A549 (cell line): ENCODE data around the gene PCSK5. TPM values are rescaled to one million over a fixed set of nuclear protein-coding genes. Genes with fewer than 3 reads are reported as not detected.

Experiments used
- ATAC-seq, 2 experiments: fragments of 200-7000 bp in 1 of 2; fragments of >200 bp in 1 of 2; cut with Nextera tagmentation in 1 of 2; cut with Tn5 transposase in 1 of 2; 3 replicates each; pipeline versions ENCODE4 v1.8.0 to v1.9.1; 2018 to 2020; ENCODE audit warnings: mild to moderate bottlenecking in 1 of 2, moderate library complexity in 1 of 2
- CTCF ChIA-PET: fragments of 300-600 bp; sonication (Branson Sonifier 250); formaldehyde crosslinking; extraction: SDS; loops from one replicate; lab custom pipeline; 2021; ENCODE audit warnings: antibody characterized with exemption, inconsistent platforms; lab: Yijun Ruan, JAX
- POLR2A ChIA-PET: fragments of 350-600 bp; formaldehyde crosslinking; extraction: SDS; loops from one replicate; lab custom pipeline; 2021; ENCODE audit warnings: antibody characterized with exemption, inconsistent platforms; lab: Yijun Ruan, JAX
- DNase-seq, 2 experiments: peaks; one replicate each; pipeline versions ENCODE4 v3.0.0 to v3.0.0-alpha.2; 2011 to 2016; ENCODE audit warnings: low read depth in 1 of 2, low spot score in 1 of 2
- FAIRE-seq: peaks from 2 replicates; lab custom pipeline; 2011; peaks lifted over from hg19 to GRCh38; lab: Jason Lieb, UNC
- H3K27ac ChIP-seq, 2 experiments: fragments of >200 bp; sonication (Bioruptor Twin); formaldehyde crosslinking; 3 replicates each; pipeline ENCODE4 v1.5.1; 2016 to 2017
- H3K4me1 ChIP-seq: fragments of >200 bp; sonication (Bioruptor Twin); formaldehyde crosslinking; 3 replicates; pipeline ENCODE4 v1.6.1; 2016
- H3K4me2 ChIP-seq: fragments of >200 bp; sonication (Bioruptor Twin); formaldehyde crosslinking; 3 replicates; pipeline ENCODE4 v1.6.1; 2016
- H3K4me3 ChIP-seq: fragments of >200 bp; sonication (Bioruptor Twin); formaldehyde crosslinking; 3 replicates; pipeline ENCODE4 v1.5.1; 2016
- H3K9me3 ChIP-seq: fragments of >200 bp; sonication (Bioruptor Twin); formaldehyde crosslinking; 3 replicates; pipeline ENCODE4 v1.6.1; 2016
- BHLHE40 ChIP-seq: IDR thresholded peaks from 2 replicates; pipeline ENCODE4 v1.6.1; 2012; ENCODE audit warnings: low read depth, low read length, inconsistent platforms
- CBX2 ChIP-seq: fragments of 200-600 bp; sonication (generic); IDR thresholded peaks from 2 replicates; pipeline ENCODE4 v1.6.1; 2016; ENCODE audit warnings: low read depth, mild to moderate bottlenecking, borderline replicate concordance
- CHD2 ChIP-seq: fragments of 150-350 bp; IDR thresholded peaks from 2 replicates; pipeline ENCODE4 v1.6.1; 2014; ENCODE audit warnings: low read length; ENCODE audit not compliant: partially characterized antibody
- E2F6 ChIP-seq: IDR thresholded peaks from 2 replicates; pipeline ENCODE4 v1.6.1; 2012; ENCODE audit warnings: low read depth, borderline replicate concordance
- EP300 ChIP-seq, 2 experiments: fragments of >200 bp; sonication (Bioruptor Twin); formaldehyde crosslinking; IDR thresholded peaks; 2 replicates in 1 of 2; 3 replicates in 1 of 2; pipeline ENCODE4 v1.6.1; 2016 to 2017
- GATA3 ChIP-seq: IDR thresholded peaks from 2 replicates; pipeline ENCODE4 v1.6.1; 2012; ENCODE audit warnings: borderline replicate concordance
- HEYL ChIP-seq: fragments of 250-450 bp; sonication (Bioruptor Pico); IDR thresholded peaks from 2 replicates; pipeline ENCODE4 v1.8.0; 2021; ENCODE audit warnings: mild to moderate bottlenecking, moderate library complexity
- HMGXB4 ChIP-seq: fragments of 250-450 bp; sonication (Bioruptor Pico); IDR thresholded peaks from 2 replicates; pipeline ENCODE4 v1.5.0; 2021; ENCODE audit warnings: mild to moderate bottlenecking, moderate library complexity, borderline replicate concordance
- MAZ ChIP-seq: fragments of 150-350 bp; IDR thresholded peaks from 2 replicates; pipeline ENCODE4 v1.6.1; 2014; ENCODE audit warnings: antibody characterized with exemption, low read depth, low read length, borderline replicate concordance
- MYC ChIP-seq: IDR thresholded peaks from 2 replicates; pipeline ENCODE4 v1.6.1; 2012; ENCODE audit warnings: mild to moderate bottlenecking, inconsistent platforms, low read length, improper control_type of control experiment, borderline replicate concordance
- PBX3 ChIP-seq: IDR thresholded peaks from 2 replicates; pipeline ENCODE4 v1.6.1; 2012
- POLR2A ChIP-seq: IDR thresholded peaks from 2 replicates; pipeline ENCODE4 v1.6.1; 2012; ENCODE audit warnings: mild to moderate bottlenecking, low read length
- POLR2AphosphoS2 ChIP-seq: conservative IDR thresholded peaks from 2 replicates; pipeline ENCODE4 v1.6.1; 2012; ENCODE audit warnings: low read length, improper control_type of control experiment, inconsistent platforms
- RCOR1 ChIP-seq: fragments of 150-350 bp; IDR thresholded peaks from 2 replicates; pipeline ENCODE4 v1.6.1; 2014; ENCODE audit warnings: antibody characterized with exemption, low read length, low read depth
- REST ChIP-seq: fragments of 200-600 bp; sonication (generic); IDR thresholded peaks from 2 replicates; pipeline ENCODE4 v1.6.1; 2016; ENCODE audit warnings: antibody characterized with exemption, mild to moderate bottlenecking, moderate library complexity
- SREBF2 ChIP-seq: fragments of 450-650 bp; IDR thresholded peaks from 2 replicates; pipeline ENCODE4 v1.6.1; 2014; ENCODE audit warnings: mild to moderate bottlenecking, moderate library complexity
- TP53 ChIP-seq: fragments of 250-450 bp; sonication (Bioruptor Pico); IDR thresholded peaks from 2 replicates; pipeline ENCODE4 v1.5.0; 2021; ENCODE audit warnings: mild to moderate bottlenecking, moderate library complexity
- ZC3H11A ChIP-seq: fragments of 450-650 bp; IDR thresholded peaks from 2 replicates; pipeline ENCODE4 v1.6.1; 2014; ENCODE audit warnings: antibody characterized with exemption, mild to moderate bottlenecking
- WGBS: methylation state at CpG from one replicate; pipeline ENCODE4 v1.1.6; 2017; ENCODE audit errors: missing lambda C conversion rate; 5-methylcytosine and 5-hydroxymethylcytosine counted together
- polyA plus RNA-seq, 4 experiments: library from polyadenylated mRNA; depleted of rRNA in 3 of 4; stranded (reverse); fragments of >200 nt; fragmentation: RNase III in 1 of 4; extraction: RNeasy Plus Mini Kit Qiagen cat#74134 plus additional on column Dnase treatment in 1 of 4; gene quantifications; 2 replicates in 3 of 4; 3 replicates in 1 of 4; pipeline ENCODE4 v1.2.3, GENCODE V29; 2011 to 2017

PCSK5 gene
- polyA plus RNA-seq, 2 of the 4 experiments (the other 2 are of a cell fraction) = 1.3 to 6.7 TPM

- Histone ChIP-seq H3K27ac (no peak overlapping the region), H3K4me2 (no peak overlapping the region), H3K9me3 (no peaks in the 10 kb centered on the region), H3K4me3 (no peak overlapping the region), H3K4me1 (peaks cover 18% of the 10 kb centered on the region; the same call in 1 of the 3 replicates)
- CTCF ChIA-PET = no interaction called here
- FAIRE-seq (no peak), ATAC-seq (no peak), DNase-seq (no peak)
- POLR2A ChIA-PET = no interaction called here
- 50% methylated on average over 3 of the region's 3 CpGs for WGBS
- TF ChIP-seq ZC3H11A = no peak
- TF ChIP-seq GATA3 = no peak
- TF ChIP-seq REST = no peak
- TF ChIP-seq CBX2 = no peak
- TF ChIP-seq SREBF2 = no peak
- TF ChIP-seq PBX3 = no peak
- TF ChIP-seq POLR2A = no peak
- no peak for TF ChIP-seq EP300 (IDR thresholded peaks at IDR 0.05)
- TF ChIP-seq HMGXB4 (CRISPR knock-in tag) = no peak
- no peak for TF ChIP-seq BHLHE40
- TF ChIP-seq E2F6 = no peak
- TF ChIP-seq MAZ = no peak
- no peak for TF ChIP-seq HEYL (CRISPR knock-in tag)
- no peak for TF ChIP-seq POLR2AphosphoS2
- no peak for TF ChIP-seq TP53 (CRISPR knock-in tag)
- TF ChIP-seq CHD2 = no peak
- no peak for TF ChIP-seq RCOR1
Measured at GRCh38 chr9:75911390-75911789, 20.9 kb downstream of the PCSK5 start.

GRCh38 chr9:75912951-75913350, 22.5 kb downstream of the PCSK5 start:
- 88% methylated on average over 3 of the region's 3 CpGs for WGBS
- Histone ChIP-seq H3K27ac (peak overlapping the region in 1 of 2 experiments; percentile 27; a peak in 1 of 6 replicates), H3K4me1 (peaks cover 14% of the 10 kb centered on the region; the same call in 2 of the 3 replicates), H3K4me2 (0 out of 3 replicates have a peak overlapping the region, but pooled peaks have one; percentile 6), H3K9me3 (no peaks in the 10 kb centered on the region), H3K4me3 (no peak overlapping the region)
- POLR2A ChIA-PET = no interaction called here
- CTCF ChIA-PET = no interaction called here
- DNase-seq (peak in 1 of 2 experiments; percentile 8), ATAC-seq (peak in 1 of 2 experiments; percentile 30; a peak in 1 of 6 replicates), FAIRE-seq (no peak)
- TF ChIP-seq HMGXB4 (CRISPR knock-in tag) (no peak), MYC (no peak)
- TF ChIP-seq, all 56 proteins: peak for 0
